A549 (cell line): ENCODE data around the gene DLG2.

Experiments
- CHD2 ChIP-seq: fragments of 150-350 bp; IDR thresholded peaks from 2 replicates; pipeline ENCODE4 v1.6.1; 2014; ENCODE audit warnings: low read length; ENCODE audit not compliant: partially characterized antibody
- CTCF ChIP-seq: fragments of >200 bp; sonication (Bioruptor Twin); formaldehyde crosslinking; IDR thresholded peaks from 3 replicates; pipeline ENCODE4 v1.5.1; 2016
- EP300 ChIP-seq, 2 experiments: fragments of >200 bp; sonication (Bioruptor Twin); formaldehyde crosslinking; IDR thresholded peaks; 2 replicates in 1 of 2; 3 replicates in 1 of 2; pipeline ENCODE4 v1.6.1; 2016 to 2017
- MAX ChIP-seq: IDR thresholded peaks from 2 replicates; pipeline ENCODE4 v1.6.1; 2012
- NR3C1 ChIP-seq: fragments of >200 bp; sonication (Bioruptor Twin); formaldehyde crosslinking; IDR thresholded peaks from 3 replicates; pipeline ENCODE4 v1.6.1; 2017
- PBX3 ChIP-seq: IDR thresholded peaks from 2 replicates; pipeline ENCODE4 v1.6.1; 2012
- POLR2A ChIP-seq: IDR thresholded peaks from 2 replicates; pipeline ENCODE4 v1.6.1; 2012; ENCODE audit warnings: mild to moderate bottlenecking, low read length
- RAD21 ChIP-seq, 2 experiments: fragments of >200 bp in 1 of 2; sonication (Bioruptor Twin) in 1 of 2; formaldehyde crosslinking in 1 of 2; IDR thresholded peaks in 1 of 2; conservative IDR thresholded peaks in 1 of 2; 2 replicates in 1 of 2; 3 replicates in 1 of 2; pipeline ENCODE4 v1.6.1; 2012 to 2018; ENCODE audit warnings: inconsistent platforms in 1 of 2
- SMC3 ChIP-seq: fragments of >200 bp; sonication (Bioruptor Twin); formaldehyde crosslinking; IDR thresholded peaks from 3 replicates; pipeline ENCODE4 v1.6.1; 2018; ENCODE audit warnings: inconsistent platforms
- TF ChIP-seq, protein P1 (sequence below): fragments of >200 bp; sonication (Bioruptor Twin); formaldehyde crosslinking; IDR thresholded peaks from 3 replicates; pipeline ENCODE4 v1.6.1; 2016
- TF ChIP-seq, protein P2 (sequence below): fragments of 450-650 bp; IDR thresholded peaks from 2 replicates; pipeline ENCODE4 v1.6.1; 2014; ENCODE audit warnings: antibody characterized with exemption
- TF ChIP-seq, protein P3 (sequence below): fragments of 200-600 bp; sonication (generic); IDR thresholded peaks from 2 replicates; pipeline ENCODE4 v1.6.1; 2016; ENCODE audit warnings: antibody characterized with exemption, mild to moderate bottlenecking, moderate library complexity

DNA sequence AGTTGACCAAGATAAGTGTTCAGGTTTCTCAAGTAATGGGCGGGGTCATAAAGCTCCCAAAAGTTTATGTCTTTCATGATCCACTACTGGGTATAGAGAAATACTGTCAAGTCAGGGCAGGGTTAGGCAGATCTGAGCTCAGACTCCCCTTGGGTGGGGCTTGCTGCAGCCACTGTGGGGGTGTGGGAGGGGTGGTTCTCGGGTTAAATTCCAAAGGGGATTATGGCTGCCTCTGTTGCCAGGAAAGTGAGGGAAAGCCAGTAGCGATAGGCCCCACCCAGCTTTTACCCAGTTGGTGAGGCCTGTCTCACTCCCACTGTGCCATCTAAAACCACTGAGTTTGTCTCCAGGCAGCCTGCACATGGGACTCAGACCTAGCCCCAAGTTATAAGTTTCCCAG lies 37.8 kb downstream of the DLG2 start:
- TF ChIP-seq, protein P1, sequence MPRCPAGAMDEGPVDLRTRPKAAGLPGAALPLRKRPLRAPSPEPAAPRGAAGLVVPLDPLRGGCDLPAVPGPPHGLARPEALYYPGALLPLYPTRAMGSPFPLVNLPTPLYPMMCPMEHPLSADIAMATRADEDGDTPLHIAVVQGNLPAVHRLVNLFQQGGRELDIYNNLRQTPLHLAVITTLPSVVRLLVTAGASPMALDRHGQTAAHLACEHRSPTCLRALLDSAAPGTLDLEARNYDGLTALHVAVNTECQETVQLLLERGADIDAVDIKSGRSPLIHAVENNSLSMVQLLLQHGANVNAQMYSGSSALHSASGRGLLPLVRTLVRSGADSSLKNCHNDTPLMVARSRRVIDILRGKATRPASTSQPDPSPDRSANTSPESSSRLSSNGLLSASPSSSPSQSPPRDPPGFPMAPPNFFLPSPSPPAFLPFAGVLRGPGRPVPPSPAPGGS = no peak
- TF ChIP-seq CTCF (no peak), RAD21 (conservative IDR thresholded peaks at IDR 0.05 in 1 of 2, IDR thresholded peaks at IDR 0.05 in 1 of 2) (no peak), POLR2A (no peak), EP300 (IDR thresholded peaks at IDR 0.05) (no peak), SMC3 (no peak), PBX3 (no peak), CHD2 (no peak), NR3C1 (no peak), MAX (no peak)
- TF ChIP-seq, protein P2, sequence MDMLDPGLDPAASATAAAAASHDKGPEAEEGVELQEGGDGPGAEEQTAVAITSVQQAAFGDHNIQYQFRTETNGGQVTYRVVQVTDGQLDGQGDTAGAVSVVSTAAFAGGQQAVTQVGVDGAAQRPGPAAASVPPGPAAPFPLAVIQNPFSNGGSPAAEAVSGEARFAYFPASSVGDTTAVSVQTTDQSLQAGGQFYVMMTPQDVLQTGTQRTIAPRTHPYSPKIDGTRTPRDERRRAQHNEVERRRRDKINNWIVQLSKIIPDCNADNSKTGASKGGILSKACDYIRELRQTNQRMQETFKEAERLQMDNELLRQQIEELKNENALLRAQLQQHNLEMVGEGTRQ = no peak
- TF ChIP-seq, protein P3, sequence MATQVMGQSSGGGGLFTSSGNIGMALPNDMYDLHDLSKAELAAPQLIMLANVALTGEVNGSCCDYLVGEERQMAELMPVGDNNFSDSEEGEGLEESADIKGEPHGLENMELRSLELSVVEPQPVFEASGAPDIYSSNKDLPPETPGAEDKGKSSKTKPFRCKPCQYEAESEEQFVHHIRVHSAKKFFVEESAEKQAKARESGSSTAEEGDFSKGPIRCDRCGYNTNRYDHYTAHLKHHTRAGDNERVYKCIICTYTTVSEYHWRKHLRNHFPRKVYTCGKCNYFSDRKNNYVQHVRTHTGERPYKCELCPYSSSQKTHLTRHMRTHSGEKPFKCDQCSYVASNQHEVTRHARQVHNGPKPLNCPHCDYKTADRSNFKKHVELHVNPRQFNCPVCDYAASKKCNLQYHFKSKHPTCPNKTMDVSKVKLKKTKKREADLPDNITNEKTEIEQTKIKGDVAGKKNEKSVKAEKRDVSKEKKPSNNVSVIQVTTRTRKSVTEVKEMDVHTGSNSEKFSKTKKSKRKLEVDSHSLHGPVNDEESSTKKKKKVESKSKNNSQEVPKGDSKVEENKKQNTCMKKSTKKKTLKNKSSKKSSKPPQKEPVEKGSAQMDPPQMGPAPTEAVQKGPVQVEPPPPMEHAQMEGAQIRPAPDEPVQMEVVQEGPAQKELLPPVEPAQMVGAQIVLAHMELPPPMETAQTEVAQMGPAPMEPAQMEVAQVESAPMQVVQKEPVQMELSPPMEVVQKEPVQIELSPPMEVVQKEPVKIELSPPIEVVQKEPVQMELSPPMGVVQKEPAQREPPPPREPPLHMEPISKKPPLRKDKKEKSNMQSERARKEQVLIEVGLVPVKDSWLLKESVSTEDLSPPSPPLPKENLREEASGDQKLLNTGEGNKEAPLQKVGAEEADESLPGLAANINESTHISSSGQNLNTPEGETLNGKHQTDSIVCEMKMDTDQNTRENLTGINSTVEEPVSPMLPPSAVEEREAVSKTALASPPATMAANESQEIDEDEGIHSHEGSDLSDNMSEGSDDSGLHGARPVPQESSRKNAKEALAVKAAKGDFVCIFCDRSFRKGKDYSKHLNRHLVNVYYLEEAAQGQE = no peak
